ENCODE results near the gene CCN5.

CCN5 gene

GRCh38 chr20:44701858-44702256 is 13.3 kb upstream of the CCN5 start:
- TF ChIP-seq POLR2A (IDR thresholded peaks at IDR 0.05; ENCODE audit: low read depth, low read length): no peak
- FAIRE-seq (no peak), DNase-seq (ENCODE audit: insufficient read length, low spot score) (no peak)

- DNase-seq (ENCODE audit: insufficient read length, low spot score) (no peak), FAIRE-seq (no peak)
- no peak for TF ChIP-seq POLR2A (IDR thresholded peaks at IDR 0.05; ENCODE audit: low read depth, low read length)
Measured at GRCh38 chr20:44702776-44703175, 12.4 kb upstream of the CCN5 start.

- FAIRE-seq (no peak), DNase-seq (ENCODE audit: insufficient read length, low spot score) (no peak)
- no peak for TF ChIP-seq POLR2A (IDR thresholded peaks at IDR 0.05; ENCODE audit: low read depth, low read length)
Measured at GRCh38 chr20:44703183-44703925, 11.8 kb upstream of the CCN5 start.

- DNase-seq (ENCODE audit: insufficient read length, low spot score): no peak
- TF ChIP-seq POLR2A (IDR thresholded peaks at IDR 0.05; ENCODE audit: low read depth, low read length): no peak
- FAIRE-seq: no peak
Measured at GRCh38 chr20:44703956-44704488, 11.1 kb upstream of the CCN5 start.

GRCh38 chr20:44704551-44704971 is 10.6 kb upstream of the CCN5 start:
- DNase-seq (ENCODE audit: insufficient read length, low spot score) (no peak), FAIRE-seq (no peak)
- TF ChIP-seq POLR2A (IDR thresholded peaks at IDR 0.05; ENCODE audit: low read depth, low read length): no peak

GRCh38 chr20:44705364-44706094 is 9.6 kb upstream of the CCN5 start:
- no peak for TF ChIP-seq POLR2A (IDR thresholded peaks at IDR 0.05; ENCODE audit: low read depth, low read length)
- FAIRE-seq (no peak), DNase-seq (ENCODE audit: insufficient read length, low spot score) (no peak)

- FAIRE-seq: no peak
- DNase-seq (ENCODE audit: insufficient read length, low spot score): no peak
Measured at GRCh38 chr20:44706301-44707017, 8.7 kb upstream of the CCN5 start.

GRCh38 chr20:44707018-44707579 is 8.1 kb upstream of the CCN5 start:
- TF ChIP-seq POLR2A (IDR thresholded peaks at IDR 0.05; ENCODE audit: low read depth, low read length): no peak
- FAIRE-seq (no peak), DNase-seq (ENCODE audit: insufficient read length, low spot score) (no peak)

More at GRCh38 chr20:44706301-44707017, 8.7 kb upstream of the CCN5 start:
- TF ChIP-seq POLR2A (IDR thresholded peaks at IDR 0.05; ENCODE audit: low read depth, low read length): no peak

GRCh38 chr20:44709380-44709779 is 5.8 kb upstream of the CCN5 start:
- DNase-seq (ENCODE audit: insufficient read length, low spot score): no peak
- no peak for FAIRE-seq
- no peak for TF ChIP-seq POLR2A (IDR thresholded peaks at IDR 0.05; ENCODE audit: low read depth, low read length)

GRCh38 chr20:44709797-44710196 is 5.4 kb upstream of the CCN5 start:
- no peak for DNase-seq (ENCODE audit: insufficient read length, low spot score)
- TF ChIP-seq POLR2A (IDR thresholded peaks at IDR 0.05; ENCODE audit: low read depth, low read length): no peak
- FAIRE-seq: no peak

- no peak for FAIRE-seq
- no peak for TF ChIP-seq POLR2A (IDR thresholded peaks at IDR 0.05; ENCODE audit: low read depth, low read length)
- no peak for DNase-seq (ENCODE audit: insufficient read length, low spot score)
Measured at GRCh38 chr20:44711237-44711636, 3.9 kb upstream of the CCN5 start.

GRCh38 chr20:44714102-44714700 is 968 bp upstream of the CCN5 start:
- no peak for FAIRE-seq

GRCh38 chr20:44715499-44716308 is 535 bp downstream of the CCN5 start:
- DNase-seq (ENCODE audit: insufficient read length, low spot score): no peak
- no peak for TF ChIP-seq POLR2A (IDR thresholded peaks at IDR 0.05; ENCODE audit: low read depth, low read length)
- FAIRE-seq: no peak

More at GRCh38 chr20:44714102-44714700, 968 bp upstream of the CCN5 start:
- TF ChIP-seq POLR2A (IDR thresholded peaks at IDR 0.05; ENCODE audit: low read depth, low read length): no peak
- DNase-seq (ENCODE audit: insufficient read length, low spot score): no peak

All from H54 (cell line).